ENCODE data around the gene RTN4.
"Not testable (repeated sequence)": the region's sequence is repeated elsewhere in the genome, so short reads cannot be mapped to it uniquely, and the experiment has no call there.

RTN4 gene

DNA sequence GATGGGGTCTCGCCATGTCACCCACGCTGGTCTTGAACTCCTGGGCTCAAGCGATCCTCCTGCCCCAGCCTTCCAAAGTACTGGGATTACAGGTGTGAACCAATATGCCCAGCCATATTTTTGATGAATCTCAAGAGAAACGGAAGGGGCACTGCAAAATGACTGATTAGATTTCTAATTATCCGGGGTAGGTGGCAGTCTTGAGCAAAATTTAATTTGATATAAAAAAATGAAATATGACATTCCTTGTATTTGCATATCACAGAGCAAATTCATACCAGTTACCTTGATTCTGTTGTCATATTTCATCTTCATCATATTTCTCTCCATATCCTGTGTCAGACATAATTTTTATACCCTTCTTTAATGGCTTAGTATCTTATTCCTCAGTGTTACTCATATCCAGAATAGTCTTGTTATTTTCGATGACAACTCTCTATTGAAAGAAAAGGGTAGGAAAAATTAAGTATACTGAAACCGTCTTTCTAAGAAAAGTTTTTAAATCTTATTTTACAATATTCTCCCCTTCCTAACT, 30.0 kb upstream of the RTN4 start:
- no peak for DNase-seq (ENCODE audit: low spot score)
- TF ChIP-seq, protein P1, sequence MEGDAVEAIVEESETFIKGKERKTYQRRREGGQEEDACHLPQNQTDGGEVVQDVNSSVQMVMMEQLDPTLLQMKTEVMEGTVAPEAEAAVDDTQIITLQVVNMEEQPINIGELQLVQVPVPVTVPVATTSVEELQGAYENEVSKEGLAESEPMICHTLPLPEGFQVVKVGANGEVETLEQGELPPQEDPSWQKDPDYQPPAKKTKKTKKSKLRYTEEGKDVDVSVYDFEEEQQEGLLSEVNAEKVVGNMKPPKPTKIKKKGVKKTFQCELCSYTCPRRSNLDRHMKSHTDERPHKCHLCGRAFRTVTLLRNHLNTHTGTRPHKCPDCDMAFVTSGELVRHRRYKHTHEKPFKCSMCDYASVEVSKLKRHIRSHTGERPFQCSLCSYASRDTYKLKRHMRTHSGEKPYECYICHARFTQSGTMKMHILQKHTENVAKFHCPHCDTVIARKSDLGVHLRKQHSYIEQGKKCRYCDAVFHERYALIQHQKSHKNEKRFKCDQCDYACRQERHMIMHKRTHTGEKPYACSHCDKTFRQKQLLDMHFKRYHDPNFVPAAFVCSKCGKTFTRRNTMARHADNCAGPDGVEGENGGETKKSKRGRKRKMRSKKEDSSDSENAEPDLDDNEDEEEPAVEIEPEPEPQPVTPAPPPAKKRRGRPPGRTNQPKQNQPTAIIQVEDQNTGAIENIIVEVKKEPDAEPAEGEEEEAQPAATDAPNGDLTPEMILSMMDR (IDR thresholded peaks at IDR 0.05; ENCODE audit: extremely low read depth, missing control alignments), result no peak

DNA sequence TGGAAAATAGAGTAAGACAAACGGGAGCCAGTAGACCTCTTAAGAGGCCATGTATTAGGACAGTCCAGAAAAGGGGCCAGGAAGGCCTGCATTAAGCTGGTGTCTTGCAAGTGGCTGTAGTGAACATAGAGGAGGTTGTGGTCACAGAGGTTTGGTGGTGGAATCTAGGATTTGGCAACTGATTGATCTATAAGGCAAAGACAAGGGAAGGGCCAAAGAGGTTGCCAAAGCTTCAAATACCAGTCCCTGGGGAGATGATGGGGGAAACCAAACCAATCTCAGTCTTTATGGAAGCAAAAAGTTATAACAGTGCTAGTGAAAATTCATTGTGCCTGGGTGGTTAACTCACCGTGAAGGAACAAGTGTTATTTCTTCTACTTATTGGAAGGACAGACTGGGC, 28.7 kb upstream of the RTN4 start:
- TF ChIP-seq, protein P1 (IDR thresholded peaks at IDR 0.05; ENCODE audit: extremely low read depth, missing control alignments), result no peak
- DNase-seq (ENCODE audit: low spot score), result no peak

DNA sequence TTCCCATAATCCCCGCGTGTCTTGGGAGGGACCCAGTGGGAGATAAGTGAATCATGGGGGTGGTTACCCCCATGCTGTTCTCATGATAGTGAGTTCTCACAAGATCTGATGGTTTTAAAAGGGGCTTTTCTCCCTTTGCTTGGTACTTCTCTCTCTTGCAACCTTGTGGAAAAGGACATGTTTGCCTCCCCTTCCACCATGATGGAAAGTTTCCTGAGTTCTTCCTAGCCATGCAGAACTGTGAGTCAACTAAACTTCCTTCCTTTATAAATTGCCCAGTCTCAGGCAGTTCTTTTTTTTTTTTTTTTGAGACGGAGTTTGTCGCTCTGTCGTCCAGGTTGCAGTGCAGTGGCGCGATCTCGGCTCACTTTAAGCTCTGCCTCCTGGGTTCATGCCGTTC, 26.5 kb upstream of the RTN4 start:
- TF ChIP-seq, protein P1 (IDR thresholded peaks at IDR 0.05; ENCODE audit: extremely low read depth, missing control alignments), result no peak
- DNase-seq (ENCODE audit: low spot score), result no peak

DNA sequence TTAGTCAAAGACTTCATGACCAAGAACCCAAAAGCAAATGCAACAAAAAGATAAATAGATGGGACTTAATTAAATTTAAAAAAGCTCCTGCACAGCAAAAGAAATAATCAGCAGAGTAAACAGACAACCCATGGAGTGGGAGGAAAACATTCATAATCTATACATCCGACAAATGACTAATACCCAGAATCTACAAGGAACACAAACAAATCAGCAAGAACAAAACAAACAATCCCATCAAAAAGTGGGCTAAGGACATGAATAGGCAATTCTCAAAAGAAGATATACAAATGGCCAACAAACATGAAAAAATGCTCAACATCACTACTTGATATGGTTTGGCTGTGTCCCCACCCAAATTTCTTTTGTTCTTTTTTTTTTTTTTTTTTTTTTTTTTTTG, 25.8 kb upstream of the RTN4 start:
- not testable (repeated sequence) for DNase-seq (ENCODE audit: low spot score)

DNA sequence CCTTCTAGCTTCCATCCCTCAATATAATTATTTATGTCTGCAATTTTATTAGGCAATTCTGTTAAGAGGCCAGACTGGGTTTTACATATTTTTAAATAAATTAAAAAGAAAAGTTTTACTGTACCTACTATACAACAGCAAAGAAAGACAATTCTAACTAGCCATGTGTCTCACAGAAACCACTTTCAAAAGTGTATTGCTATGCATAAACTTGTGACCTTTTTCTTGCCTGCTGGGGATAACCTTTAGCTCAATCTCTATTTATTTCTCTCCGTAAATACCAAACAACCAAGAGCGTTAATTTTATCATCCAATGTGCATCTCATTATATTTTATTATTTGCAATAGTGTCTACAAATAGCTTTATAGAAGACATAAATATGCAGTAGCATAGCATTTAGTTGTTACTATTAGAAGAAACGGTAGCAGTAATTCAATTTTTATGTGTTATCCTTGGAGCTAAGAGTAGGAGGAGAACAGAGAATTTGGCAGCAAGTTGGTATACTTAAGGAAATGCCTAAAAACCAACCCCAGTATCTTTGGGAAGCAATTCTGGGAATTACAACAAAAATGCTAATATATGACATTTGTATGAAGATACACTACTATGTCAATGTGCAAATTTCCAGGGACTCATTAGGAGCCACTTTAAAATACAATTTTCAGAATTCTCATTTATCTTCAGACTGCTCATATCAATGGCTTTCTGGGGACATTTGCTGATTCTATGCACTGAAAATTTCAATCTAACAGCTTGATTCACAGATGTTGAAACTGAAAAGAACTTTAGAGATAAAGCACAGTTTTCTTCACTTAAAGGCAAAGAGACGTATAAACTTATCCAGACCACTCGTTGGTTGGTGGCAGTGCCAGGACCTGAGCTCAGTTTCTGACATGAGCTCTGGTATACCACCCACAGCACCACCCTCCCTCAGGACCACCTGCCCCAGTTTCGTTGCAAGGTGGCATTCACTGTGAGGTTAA, 23.0 kb upstream of the RTN4 start:
- DNase-seq (ENCODE audit: low spot score), result no peak

DNA sequence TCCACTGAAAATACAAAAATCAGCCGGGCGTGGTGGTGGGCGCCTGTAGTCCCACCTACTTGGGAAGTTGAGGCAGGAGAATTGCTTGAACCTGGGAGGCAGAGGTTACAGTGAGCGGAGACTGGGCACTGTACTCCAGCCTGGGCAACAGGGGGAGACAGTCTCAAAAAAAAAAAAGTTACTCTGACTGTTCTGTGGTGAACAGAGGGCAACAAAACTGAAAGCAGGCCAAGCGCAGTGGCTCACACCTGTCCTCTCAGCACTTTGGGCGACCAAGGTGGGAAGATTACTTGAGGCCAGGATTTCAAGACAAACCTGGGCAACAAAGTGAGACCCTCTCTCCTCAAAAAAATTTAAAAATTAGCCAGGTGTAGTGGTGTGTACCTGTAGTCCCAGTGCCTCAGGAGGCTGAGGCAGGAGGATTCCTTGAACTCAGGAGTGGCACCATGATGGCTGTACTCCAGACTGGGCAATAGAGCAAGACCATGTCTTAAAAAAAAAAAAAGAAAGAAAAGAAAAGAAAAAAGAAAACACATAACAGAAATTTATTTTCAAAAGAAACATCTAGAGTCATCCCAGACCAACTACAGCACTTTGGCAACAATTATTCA, 13.6 kb upstream of the RTN4 start:
- TF ChIP-seq, protein P1 (IDR thresholded peaks at IDR 0.05; ENCODE audit: extremely low read depth, missing control alignments), result no peak
- no peak for DNase-seq (ENCODE audit: low spot score)

More for the DNA sequence above, 23.0 kb upstream of the RTN4 start:
- TF ChIP-seq, protein P1 (IDR thresholded peaks at IDR 0.05; ENCODE audit: extremely low read depth, missing control alignments), result no peak

DNA sequence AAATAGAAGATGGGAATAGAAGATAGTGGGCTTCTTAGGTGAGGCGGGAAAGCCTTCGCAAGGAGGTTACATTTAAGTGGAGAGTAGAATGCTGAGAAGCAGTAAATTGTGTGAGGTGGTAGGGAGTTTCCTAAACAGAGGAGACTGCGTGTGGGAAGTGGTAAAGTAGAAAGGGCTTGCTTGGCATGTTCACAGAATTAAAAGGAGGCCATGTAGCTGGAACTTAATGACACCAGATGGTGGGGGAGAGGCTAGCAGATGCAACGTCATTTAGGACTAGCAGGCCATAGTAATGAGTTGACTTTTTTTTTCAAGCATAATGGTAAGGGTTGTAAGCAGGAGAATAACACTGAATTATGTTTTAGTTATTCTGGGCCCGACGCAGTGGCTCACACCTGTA, 13.0 kb upstream of the RTN4 start:
- TF ChIP-seq, protein P1 (IDR thresholded peaks at IDR 0.05; ENCODE audit: extremely low read depth, missing control alignments), result no peak
- DNase-seq (ENCODE audit: low spot score), result no peak

Data from GM20000 (cell line).